Measurements from ENCODE around the gene SAXO1. TPM values are rescaled to one million over a fixed set of nuclear protein-coding genes. Genes with fewer than 3 reads are reported as not detected.

Gene SAXO1
- total RNA-seq: not detected

DNA sequence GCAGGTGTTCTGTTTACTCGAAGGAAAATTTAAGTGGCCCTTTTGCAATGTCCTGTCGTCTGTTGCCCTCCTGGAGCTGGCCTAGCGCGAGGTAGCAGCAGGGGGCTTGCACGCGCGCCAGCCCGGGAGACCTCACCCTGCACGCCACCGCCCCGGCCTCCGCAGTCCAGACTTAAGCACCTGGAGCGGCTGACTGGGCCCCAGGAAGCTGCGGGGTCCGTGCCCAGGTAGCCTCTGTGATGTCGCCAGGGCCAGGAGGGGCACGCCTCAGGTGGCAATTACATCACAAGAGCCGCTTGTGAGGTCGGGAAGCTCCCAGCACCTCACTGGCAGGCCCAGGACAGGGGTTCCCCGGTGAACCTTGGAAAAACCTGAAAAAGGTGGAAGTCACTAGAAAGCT is at the start of gene SAXO1:
Gene SAXO1, minus strand, starts transcription at position 195 of the 400 bp plus-strand sequence. CDS start 301 bp downstream, outside the sequence.

DNA sequence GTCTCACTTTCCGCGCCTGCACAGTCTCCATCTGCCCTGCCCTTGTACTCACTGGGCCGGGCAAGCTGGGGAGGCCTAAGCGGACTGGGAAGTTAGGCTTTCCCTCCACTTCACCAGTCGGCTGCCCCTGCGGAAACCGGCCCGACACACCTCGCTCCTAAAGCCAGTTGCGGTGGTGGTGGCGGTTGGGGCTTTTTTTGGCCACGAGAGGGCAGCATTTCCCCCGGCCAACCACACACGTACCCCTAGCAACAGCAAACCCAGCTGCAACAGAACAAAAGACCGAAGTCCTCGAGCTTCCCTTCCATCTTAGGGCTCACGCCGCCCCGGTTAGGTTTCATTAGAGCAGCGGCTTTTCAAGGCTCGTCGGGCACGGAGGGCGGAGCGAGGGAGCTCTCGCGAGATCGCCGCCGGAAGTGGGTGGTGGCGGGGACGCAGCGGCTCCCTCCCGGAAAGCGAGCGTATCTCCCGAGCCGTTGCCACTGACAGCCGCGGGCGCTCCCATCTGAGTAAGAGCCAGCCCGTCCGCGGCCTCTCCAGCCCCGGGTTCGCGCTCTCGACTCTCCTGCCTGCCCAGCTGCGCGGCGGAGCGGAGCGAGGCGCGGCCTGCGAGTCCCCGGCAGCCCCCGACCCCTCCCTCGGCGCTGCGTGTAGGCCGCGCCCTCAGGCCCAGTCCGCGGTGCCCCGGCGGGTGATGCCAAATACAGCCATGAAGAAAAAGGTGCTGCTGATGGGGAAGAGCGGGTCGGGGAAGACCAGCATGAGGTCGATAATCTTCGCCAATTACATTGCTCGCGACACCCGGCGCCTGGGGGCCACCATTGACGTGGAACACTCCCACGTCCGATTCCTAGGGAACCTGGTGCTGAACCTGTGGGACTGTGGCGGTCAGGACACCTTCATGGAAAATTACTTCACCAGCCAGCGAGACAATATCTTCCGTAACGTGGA is 16.2 kb upstream of the SAXO1 start, which contains the start of gene RRAGA:
Gene RRAGA, plus strand, starts transcription at position 462 of the 951 bp plus-strand sequence. Its CDS starts 233 bp downstream, at position 695.

Small RNA genes lying within 50 kb of the gene (small RNA-seq; reads per million reads assigned to genes)
- not detected for gene RNU6-264P
- 8.2 reads per million, percentile 93 among the genes with 10 or more reads in this experiment for gene SCARNA8

Other genes with a start within 250 kb of the SAXO1 start
- gene RRAGA, start 16.2 kb upstream of the SAXO1 start, total RNA-seq: 83.7 TPM
- gene HAUS6, start 69.7 kb upstream of the SAXO1 start, total RNA-seq: 28.4 TPM
- 16.1 TPM for gene PLIN2, start 94.3 kb upstream of the SAXO1 start, total RNA-seq
- gene DENND4C, start 197.5 kb upstream of the SAXO1 start, total RNA-seq: 70.6 TPM